H1 (cell line): ENCODE results near the gene CKAP5. TPM values are rescaled to one million over a fixed set of nuclear protein-coding genes. Genes with fewer than 3 reads are reported as not detected.

Experiments
- CTCF ChIA-PET: fragments of 300-600 bp; sonication (Branson Sonifier 250); formaldehyde crosslinking; loops from one replicate; lab custom pipeline; 2021; ENCODE audit not compliant: partially characterized antibody; lab: Charles Lee
- POLR2A ChIA-PET: fragments of 300-600 bp; sonication (Branson Sonifier 250); formaldehyde crosslinking; loops from one replicate; lab custom pipeline; 2021; ENCODE audit warnings: inconsistent platforms; ENCODE audit not compliant: partially characterized antibody; lab: Charles Lee
- DNase-seq, 2 experiments: peaks; one replicate each; pipeline versions ENCODE4 v3.0.0 to v3.0.0-alpha.2; 2010 to 2022; ENCODE audit warnings: low spot score in 2 of 2, low read depth in 1 of 2, mixed read lengths in 1 of 2
- FAIRE-seq: peaks from 2 replicates; lab custom pipeline; 2011; peaks lifted over from hg19 to GRCh38; lab: Jason Lieb, UNC
- H2AFZ ChIP-seq: 2 replicates; pipeline ENCODE4 v1.8.1; 2012; ENCODE audit warnings: low read length, inconsistent platforms
- H2AK5ac ChIP-seq: 2 replicates; pipeline ENCODE4 v1.6.1; 2013; ENCODE audit warnings: low read depth, low read length
- H2BK120ac ChIP-seq: replicated peaks from 2 replicates; pipeline ENCODE3; 2013; ENCODE audit warnings: low read depth, low read length, inconsistent platforms
- H2BK12ac ChIP-seq: 2 replicates; pipeline ENCODE4 v1.6.1; 2013; ENCODE audit warnings: low read depth, low read length
- H2BK15ac ChIP-seq: 2 replicates; pipeline ENCODE4 v1.6.1; 2013; ENCODE audit warnings: low read length
- H2BK20ac ChIP-seq: 2 replicates; pipeline ENCODE4 v1.6.1; 2013; ENCODE audit warnings: low read length
- H2BK5ac ChIP-seq: 2 replicates; pipeline ENCODE4 v1.6.1; 2013; ENCODE audit warnings: low read depth, low read length
- H3K14ac ChIP-seq: 2 replicates; pipeline ENCODE4 v1.6.1; 2013; ENCODE audit warnings: inconsistent platforms; ENCODE audit not compliant: insufficient read length
- H3K18ac ChIP-seq: 2 replicates; pipeline ENCODE4 v1.6.1; 2013; ENCODE audit warnings: low read length; ENCODE audit errors: extremely low read depth
- H3K23ac ChIP-seq: 2 replicates; pipeline ENCODE4 v1.6.1; 2013; ENCODE audit warnings: inconsistent platforms; ENCODE audit not compliant: insufficient read length
- H3K23me2 ChIP-seq: 2 replicates; pipeline ENCODE4 v1.6.1; 2013; ENCODE audit warnings: low read depth, low read length
- H3K27ac ChIP-seq: 2 replicates; pipeline ENCODE4 v1.6.1; 2011; ENCODE audit warnings: low read depth, low read length, inconsistent platforms
- H3K27me3 ChIP-seq, 4 experiments: replicated peaks in 1 of 4; 1 replicate in 1 of 4; 2 replicates in 3 of 4; pipeline versions ENCODE4 v1.6.1 to v1.8.1; 2011 to 2013; ENCODE audit warnings: low read length in 3 of 4, mild to moderate bottlenecking in 3 of 4, inconsistent platforms in 2 of 4, mixed read lengths in 2 of 4, moderate library complexity in 1 of 4; ENCODE audit not compliant: control insufficient read depth in 3 of 4, insufficient read depth in 3 of 4; ENCODE audit errors: extremely low read depth in 1 of 4
- H3K36me3 ChIP-seq, 4 experiments: 2 replicates each; pipeline versions ENCODE4 v1.6.1 to v1.8.1; 2011 to 2013; ENCODE audit warnings: mild to moderate bottlenecking in 4 of 4, low read length in 3 of 4, moderate library complexity in 2 of 4, control low read depth in 1 of 4, inconsistent platforms in 1 of 4; ENCODE audit not compliant: insufficient read depth in 4 of 4, control insufficient read depth in 2 of 4
- H3K4ac ChIP-seq: replicated peaks from 2 replicates; pipeline ENCODE3; 2013; ENCODE audit warnings: low read length, low read depth, mixed read lengths, inconsistent platforms; ENCODE audit not compliant: insufficient read length
- H3K4me1 ChIP-seq, 4 experiments: replicated peaks in 1 of 4; 1 replicate in 1 of 4; 2 replicates in 3 of 4; pipeline versions ENCODE4 v1.6.1 to v1.8.1; 2011 to 2013; ENCODE audit warnings: low read length in 3 of 4, inconsistent platforms in 2 of 4, mixed read lengths in 1 of 4; ENCODE audit not compliant: insufficient read depth in 4 of 4, control insufficient read depth in 3 of 4
- H3K4me2 ChIP-seq, 2 experiments: 2 replicates each; pipeline versions ENCODE4 v1.6.1 to v1.8.1; 2011 to 2013; ENCODE audit warnings: low read depth in 2 of 2, low read length in 2 of 2, control low read depth in 1 of 2, inconsistent platforms in 1 of 2, mild to moderate bottlenecking in 1 of 2; ENCODE audit not compliant: insufficient read depth in 1 of 2
- H3K4me3 ChIP-seq, 4 experiments: fragments of 200-600, 300-600 bp in 1 of 4; sonication (generic), shearing (Covaris generic), sonication (Bioruptor Twin) in 1 of 4; 2 replicates each; pipeline versions ENCODE4 v1.5.1 to v1.8.1; 2011 to 2016; ENCODE audit warnings: low read length in 4 of 4, low read depth in 3 of 4, control low read depth in 2 of 4, inconsistent platforms in 2 of 4, mild to moderate bottlenecking in 2 of 4, mixed read lengths in 1 of 4, moderate library complexity in 1 of 4; ENCODE audit not compliant: insufficient read depth in 2 of 4; ENCODE audit errors: extremely low read depth in 1 of 4
- H3K56ac ChIP-seq: replicated peaks from 2 replicates; pipeline ENCODE3; 2013; ENCODE audit warnings: low read depth, mild to moderate bottlenecking, mixed read lengths, low read length, inconsistent platforms; ENCODE audit not compliant: insufficient read length
- H3K79me1 ChIP-seq: 2 replicates; pipeline ENCODE4 v1.6.1; 2013; ENCODE audit warnings: low read depth, low read length, control low read depth
- H3K79me2 ChIP-seq, 2 experiments: 2 replicates each; pipeline versions ENCODE4 v1.6.1 to v1.8.1; 2012 to 2013; ENCODE audit warnings: low read length in 2 of 2, mild to moderate bottlenecking in 2 of 2, inconsistent platforms in 1 of 2; ENCODE audit not compliant: insufficient read depth in 2 of 2, control insufficient read depth in 1 of 2
- H3K9ac ChIP-seq, 4 experiments: replicated peaks in 1 of 4; 1 replicate in 1 of 4; 2 replicates in 3 of 4; pipeline versions ENCODE4 v1.6.1 to v1.8.1; 2011 to 2013; ENCODE audit warnings: low read depth in 3 of 4, low read length in 3 of 4, control low read depth in 2 of 4, mild to moderate bottlenecking in 2 of 4, moderate library complexity in 2 of 4, inconsistent platforms in 1 of 4; ENCODE audit errors: extremely low read depth in 1 of 4
- H3K9me3 ChIP-seq, 2 experiments: 2 replicates each; pipeline versions ENCODE4 v1.6.1 to v1.8.1; 2012 to 2013; ENCODE audit warnings: mild to moderate bottlenecking in 2 of 2, moderate library complexity in 2 of 2, control low read depth in 1 of 2, inconsistent platforms in 1 of 2, low read depth in 1 of 2, low read length in 1 of 2, mixed read lengths in 1 of 2; ENCODE audit not compliant: insufficient read depth in 2 of 2
- H4K20me1 ChIP-seq, 2 experiments: replicated peaks in 1 of 2; 2 replicates each; pipeline versions ENCODE3 to v1.8.1; 2011 to 2013; ENCODE audit warnings: inconsistent platforms in 2 of 2, low read length in 2 of 2, mild to moderate bottlenecking in 1 of 2; ENCODE audit not compliant: insufficient read depth in 2 of 2, control insufficient read depth in 1 of 2
- H4K5ac ChIP-seq: 2 replicates; pipeline ENCODE4 v1.6.1; 2013; ENCODE audit warnings: low read length, low read depth, mixed read lengths, inconsistent platforms; ENCODE audit not compliant: insufficient read length
- H4K8ac ChIP-seq: 2 replicates; pipeline ENCODE4 v1.8.0; 2013; ENCODE audit warnings: mild to moderate bottlenecking, moderate library complexity, low read length, inconsistent platforms; ENCODE audit not compliant: insufficient read depth; ENCODE audit errors: extremely low read depth
- H4K91ac ChIP-seq: replicated peaks from 2 replicates; pipeline ENCODE3; 2013; ENCODE audit warnings: low read length, mixed read lengths, inconsistent platforms; ENCODE audit not compliant: insufficient read length
- EZH2 ChIP-seq: fragments of 200-600 bp; sonication (generic); IDR thresholded peaks from 2 replicates; pipeline ENCODE4 v1.7.1; 2012; ENCODE audit warnings: low read depth, mild to moderate bottlenecking, moderate library complexity, low read length, inconsistent platforms; ENCODE audit not compliant: severe bottlenecking
- WGBS, 2 experiments: shearing (Covaris generic) in 1 of 2; methylation state at CpG; one replicate each; pipeline versions ENCODE4 v1.1.6 to v1.1.7; 2013 to 2015; ENCODE audit warnings: low lambda C conversion rate in 2 of 2, mixed read lengths in 2 of 2, inconsistent platforms in 1 of 2, low coverage in 1 of 2, missing lambda C conversion rate in 1 of 2; ENCODE audit not compliant: insufficient replicate concordance in 2 of 2, insufficient coverage in 1 of 2, insufficient read length in 1 of 2; ENCODE audit errors: extremely low coverage in 1 of 2, missing lambda C conversion rate in 1 of 2; 5-methylcytosine and 5-hydroxymethylcytosine counted together
- polyA plus RNA-seq, 7 experiments: library from polyadenylated mRNA; depleted of rRNA in 3 of 7; stranded (reverse) in 5 of 7; unstranded in 2 of 7; fragments of >200 nt in 5 of 7; fragments of 200-250 nt in 2 of 7; gene quantifications; 1 replicate in 5 of 7; 2 replicates in 1 of 7; 4 replicates in 1 of 7; pipeline versions ENCODE4 v1.2.1 to v1.2.3, GENCODE V29; 2011 to 2013; ENCODE audit warnings: missing spikeins in 2 of 7, mixed read lengths in 2 of 7
- total RNA-seq: library from RNA; stranded (reverse); fragmentation: NEBNext Ultra II Directional; extraction: Animal tissue kit (Norgen Biotek cat#: 25700); gene quantifications from 2 replicates; pipeline ENCODE4 v1.2.1, GENCODE V29; 2021
- TF ChIP-seq, protein P1 (sequence below): IDR thresholded peaks from 2 replicates; pipeline ENCODE4 v1.6.1; 2012; ENCODE audit warnings: inconsistent platforms

CKAP5 gene
- total and polyA plus RNA-seq, 2 of the 8 experiments (the other 6 are each of a cell fraction or from before 2014, with no cell fraction given): 64.8 to 185 TPM

DNA sequence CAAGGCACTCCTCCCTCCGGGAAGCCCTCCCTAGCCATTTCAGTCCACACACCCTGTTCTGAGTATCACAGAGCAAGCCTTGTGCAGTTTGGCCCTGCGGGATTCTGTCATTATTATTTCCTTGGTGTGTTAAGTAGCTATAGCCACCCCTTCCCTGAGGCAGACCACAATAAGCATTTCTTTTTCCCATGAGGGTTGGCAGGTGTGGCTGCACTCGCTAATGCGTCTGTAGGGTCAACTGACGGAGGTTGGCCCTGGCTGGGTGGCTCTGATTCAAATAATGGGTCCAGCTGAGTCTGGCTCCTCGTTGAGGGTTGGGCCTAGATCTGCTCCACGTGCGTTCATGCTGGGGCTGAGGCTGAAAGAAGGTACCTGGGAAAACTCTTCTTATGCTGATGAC is 122.0 kb downstream of the CKAP5 start:
- no peak for DNase-seq
- Histone ChIP-seq H4K8ac (no peak overlapping the region; the same call in 1 of the 2 replicates), H3K23me2 (no peaks in the 10 kb centered on the region), H3K36me3 (no peaks in the 10 kb centered on the region), H3K4me3 (no peak overlapping the region), H3K9ac (0 out of 7 replicates have a peak overlapping the region, but pooled peaks of 1 of the 4 experiments have one; percentile 37), H3K79me2 (no peaks in the 10 kb centered on the region), H3K18ac (0 out of 2 replicates have a peak overlapping the region, but pooled peaks have one; percentile 27), H3K56ac (no peak overlapping the region), H2BK15ac (no peak overlapping the region), H3K4me1 (peaks cover 0 to 3% (median under 1%) of the 10 kb centered on the region in 4 experiments; a peak in 2 of 7 replicates), H3K4ac (no peak overlapping the region), H4K20me1 (no peaks in the 10 kb centered on the region), H4K91ac (no peak overlapping the region), H2BK5ac (no peak overlapping the region), H3K23ac (no peak overlapping the region), H3K14ac (no peak overlapping the region), H3K27me3 (no peaks in the 10 kb centered on the region), H2BK120ac (no peak overlapping the region), H2BK20ac (no peak overlapping the region), H2AFZ (peak overlapping the region; percentile 55), H2BK12ac (no peak overlapping the region), H4K5ac (no peak overlapping the region), H3K27ac (no peak overlapping the region), H2AK5ac (no peak overlapping the region), H3K9me3 (no peaks in the 10 kb centered on the region), H3K4me2 (0 out of 4 replicates have a peak overlapping the region, but pooled peaks of 1 of the 2 experiments have one; percentile 1), H3K79me1 (no peaks in the 10 kb centered on the region)
- no peak for FAIRE-seq
- WGBS, 2 experiments: 72% methylated on average over 8 of the region's 8 CpGs; no CpG with 5 or more reads in 1 of the 2 experiments
- ChIA-PET CTCF (interaction anchor here (0.7 to 1.2 kb wide), 3 partner anchors 429 to 1236 kb away, joined by 3 read pairs; no protein-coding TSS in a partner anchor), POLR2A (interaction anchor here (0.8 kb wide), 1 partner anchor 23 kb away, joined by 3 read pairs; the partner anchor contains the start of genes ARHGAP1 and ZNF408)
- TF ChIP-seq, protein P1, sequence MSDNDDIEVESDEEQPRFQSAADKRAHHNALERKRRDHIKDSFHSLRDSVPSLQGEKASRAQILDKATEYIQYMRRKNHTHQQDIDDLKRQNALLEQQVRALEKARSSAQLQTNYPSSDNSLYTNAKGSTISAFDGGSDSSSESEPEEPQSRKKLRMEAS: peak; percentile 42; the same call in 1 of the 2 replicates
- TF ChIP-seq EZH2: no peak
